Limb (tissue), 2 donors: ENCODE data around the gene LYPLAL1.
"Not testable (repeated sequence)": the region's sequence is repeated elsewhere in the genome, so short reads cannot be mapped to it uniquely, and the experiment has no call there.

Source experiments
- DNase-seq, 2 donors: peaks; one replicate each; pipeline ENCODE4 v3.0.0-alpha.2; 2016; ENCODE audit errors: extremely low spot score in 2 of 2

The LYPLAL1 gene

DNA sequence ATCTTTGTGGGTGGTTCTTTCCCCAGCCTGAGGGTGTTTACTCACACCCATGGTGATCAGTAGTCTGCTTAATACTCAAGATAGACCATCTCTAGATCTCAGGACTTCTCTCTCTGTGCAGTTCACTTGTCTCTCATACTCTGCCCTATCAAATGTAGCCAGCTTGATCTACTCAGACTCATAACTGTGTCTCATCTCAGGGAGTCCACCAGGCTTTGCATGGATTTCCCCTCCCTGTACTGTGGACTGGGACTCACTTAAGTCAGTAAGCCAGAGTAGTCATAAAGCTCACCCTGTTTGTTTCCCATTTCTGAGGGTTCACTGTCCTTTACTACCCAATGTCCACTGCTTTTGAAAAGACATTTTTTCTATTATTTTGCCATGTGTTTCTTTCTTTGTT is 41.8 kb downstream of the LYPLAL1 start:
- DNase-seq = no peak

DNA sequence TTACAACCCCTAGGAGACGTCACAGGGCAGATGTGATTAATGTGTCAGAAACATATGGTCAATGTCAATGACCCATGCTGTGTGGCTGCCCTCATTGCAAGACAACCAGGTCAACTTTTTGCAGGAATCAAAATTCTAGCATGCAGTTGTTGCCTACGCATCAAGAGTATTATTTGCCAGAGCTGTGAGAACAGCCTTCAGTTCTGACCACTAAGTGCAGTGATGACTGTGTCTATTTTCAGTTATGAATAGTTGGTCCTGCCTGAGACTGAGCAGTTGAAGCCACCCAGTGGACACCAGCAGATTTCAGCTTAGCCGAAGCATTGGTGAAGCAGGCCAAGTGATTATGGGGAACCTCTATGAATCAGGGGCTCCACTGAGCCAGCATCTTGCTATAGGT is 47.3 kb downstream of the LYPLAL1 start:
- no peak for DNase-seq

DNA sequence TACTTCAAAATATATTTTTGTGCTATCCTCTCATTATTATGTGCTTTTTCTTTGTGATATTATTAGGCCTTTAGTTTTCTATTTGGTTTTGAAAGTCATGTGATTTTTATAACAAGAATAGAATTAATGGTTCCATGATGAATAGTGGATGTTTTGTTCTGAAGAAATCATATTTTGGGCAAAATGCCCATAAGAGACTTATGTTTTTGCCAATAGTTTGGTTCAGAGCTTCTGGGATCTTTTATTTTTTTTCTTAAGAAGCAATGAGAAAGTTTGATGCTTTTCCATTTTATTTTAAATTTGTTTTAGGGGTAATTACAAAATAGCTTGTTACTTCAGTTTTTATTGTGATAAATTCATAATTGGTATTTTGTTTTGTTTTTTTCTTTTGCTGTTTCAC is 49.8 kb downstream of the LYPLAL1 start:
- DNase-seq = no peak

DNA sequence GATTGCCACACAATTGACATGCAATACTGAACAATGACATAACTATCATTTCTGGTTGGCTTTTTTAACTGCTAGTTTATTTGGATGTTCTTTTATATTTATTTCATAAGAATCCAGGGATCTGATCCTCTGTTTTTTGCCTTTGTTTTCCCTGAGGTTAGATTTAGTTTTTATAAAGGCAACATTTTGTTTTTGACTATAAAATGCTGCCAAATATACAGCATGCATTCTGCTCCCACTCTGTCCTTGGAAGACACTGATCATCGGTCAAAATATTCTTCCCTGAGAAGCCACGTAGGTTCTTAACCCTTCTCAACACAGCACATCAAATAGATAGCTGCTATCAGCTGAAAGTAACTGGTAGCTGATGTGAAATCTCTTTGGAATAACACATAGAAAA is 52.5 kb downstream of the LYPLAL1 start:
- no peak for DNase-seq

DNA sequence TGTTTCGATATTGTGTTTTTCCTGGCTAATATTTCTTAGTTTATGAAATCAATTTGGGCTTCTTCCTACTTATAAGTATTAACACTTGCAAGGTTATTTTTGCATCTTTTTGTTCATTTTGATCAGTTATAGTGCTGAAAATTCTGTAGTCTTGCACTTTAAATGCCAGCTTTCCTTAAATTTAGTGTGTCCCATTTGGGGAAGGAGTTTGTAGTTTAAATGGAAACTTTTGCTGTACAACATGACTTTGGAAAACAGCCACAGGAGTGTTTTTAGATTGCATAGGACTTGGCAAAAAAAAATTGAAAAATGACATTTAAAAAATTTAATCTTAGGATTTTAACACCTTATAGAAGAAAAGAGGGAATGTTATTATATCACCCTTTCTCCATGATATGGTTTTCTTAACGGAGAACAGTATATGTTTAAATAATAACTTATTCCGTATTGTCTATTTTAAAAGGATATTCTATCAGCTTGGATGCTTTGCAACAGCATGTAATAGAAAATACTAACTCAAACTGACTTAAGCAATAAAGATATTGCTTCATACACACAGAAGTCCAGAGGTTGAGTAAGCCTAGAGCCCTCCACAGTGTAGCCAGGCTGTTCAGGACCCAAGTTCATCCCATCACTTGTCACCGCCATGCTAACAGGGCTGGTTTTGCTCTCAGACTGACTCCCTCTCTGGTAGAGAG is 53.8 kb downstream of the LYPLAL1 start:
- DNase-seq = no peak

DNA sequence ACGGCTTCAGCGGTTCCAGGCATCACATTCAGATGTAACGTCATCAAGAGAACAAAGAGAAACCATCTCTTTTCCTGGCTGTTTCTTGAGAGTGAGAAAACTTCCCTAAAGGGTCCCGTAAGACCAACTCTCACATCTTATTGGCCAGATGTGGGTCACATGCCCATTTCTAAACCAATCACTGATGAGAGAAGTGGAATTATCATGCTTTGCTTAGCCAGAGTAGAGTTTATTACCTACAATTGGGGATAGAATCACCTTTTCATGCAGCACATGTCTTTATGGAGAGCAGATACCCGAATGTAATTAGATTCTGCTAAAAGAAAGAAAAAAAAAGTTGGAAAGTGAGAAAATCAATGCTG is 54.4 kb downstream of the LYPLAL1 start:
- no peak for DNase-seq

DNA sequence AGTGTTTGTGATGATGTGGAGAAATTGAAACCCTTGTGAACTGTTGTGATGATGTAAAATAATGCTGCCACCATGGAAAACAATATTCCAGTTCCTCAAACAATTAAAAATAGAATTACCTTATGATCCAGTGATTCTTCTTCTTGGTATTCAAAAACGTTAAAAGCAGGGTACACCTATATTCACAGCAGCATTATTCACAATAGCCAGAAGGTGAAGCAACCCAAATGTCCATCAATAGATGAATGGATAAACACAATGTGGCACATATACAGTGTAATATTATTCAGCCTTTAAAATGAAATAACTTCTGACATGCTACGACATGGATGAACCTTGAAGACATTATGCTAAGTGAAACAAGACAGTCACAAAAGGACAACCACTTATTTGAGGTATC is 59.2 kb downstream of the LYPLAL1 start:
- DNase-seq = no peak

DNA sequence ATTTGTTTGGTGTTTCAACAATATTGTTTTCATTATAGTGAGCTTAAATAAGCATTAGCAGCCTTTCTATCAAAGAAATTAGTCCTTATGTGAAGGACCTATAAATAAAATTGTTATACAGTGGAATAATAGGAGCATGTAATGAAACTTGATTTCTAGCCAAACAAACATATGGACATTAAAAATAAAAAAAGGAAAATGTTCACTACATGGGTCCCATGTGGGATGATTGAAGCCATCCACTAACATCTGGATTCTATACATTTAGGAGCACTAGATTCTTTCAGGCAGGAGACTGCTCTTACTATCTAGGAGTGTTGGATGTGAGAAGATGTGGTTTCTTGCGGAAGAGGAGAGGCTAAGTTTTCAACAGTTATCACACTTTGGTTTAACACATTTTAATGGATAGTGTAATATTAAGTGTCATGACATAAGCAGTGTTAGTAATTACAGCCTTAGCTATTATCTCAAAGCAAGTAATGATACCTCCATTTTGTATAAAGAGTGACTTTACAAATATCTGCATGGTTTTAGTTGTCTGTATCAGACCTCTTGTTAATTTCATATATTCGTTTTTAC is 62.3 kb downstream of the LYPLAL1 start:
- peak in 1 of 2 donors; percentile 71 for DNase-seq

DNA sequence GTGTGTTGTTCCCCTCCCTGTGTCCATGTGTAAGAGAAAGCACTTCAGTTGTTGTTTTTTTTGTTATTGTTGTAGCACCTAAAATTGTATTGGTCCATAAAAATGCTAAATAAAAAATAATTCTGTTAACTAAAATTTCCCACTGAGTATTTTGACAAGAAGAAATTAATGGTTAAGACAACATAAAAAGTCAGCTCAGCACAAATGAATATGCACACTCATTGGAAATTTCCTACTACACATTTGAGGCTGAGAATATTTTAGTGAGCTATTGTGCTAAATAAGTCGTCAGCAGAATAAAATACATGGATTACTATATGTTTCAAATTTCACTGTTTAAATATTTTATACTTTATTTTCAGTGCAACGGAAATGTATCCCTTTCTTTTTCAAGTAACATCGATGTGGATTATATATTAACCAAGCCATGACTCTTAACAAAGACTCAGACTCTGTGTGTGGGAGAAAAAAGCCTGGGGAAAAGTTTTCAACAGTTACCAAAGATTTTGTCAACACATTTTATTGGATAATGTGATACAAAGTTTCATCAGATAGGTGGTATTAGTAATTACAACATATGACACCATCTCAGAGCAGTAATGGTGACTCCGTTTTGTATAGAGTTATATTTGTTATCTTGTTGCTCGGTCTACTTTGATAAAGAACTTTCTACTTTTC is 63.4 kb downstream of the LYPLAL1 start:
- DNase-seq = no peak

DNA sequence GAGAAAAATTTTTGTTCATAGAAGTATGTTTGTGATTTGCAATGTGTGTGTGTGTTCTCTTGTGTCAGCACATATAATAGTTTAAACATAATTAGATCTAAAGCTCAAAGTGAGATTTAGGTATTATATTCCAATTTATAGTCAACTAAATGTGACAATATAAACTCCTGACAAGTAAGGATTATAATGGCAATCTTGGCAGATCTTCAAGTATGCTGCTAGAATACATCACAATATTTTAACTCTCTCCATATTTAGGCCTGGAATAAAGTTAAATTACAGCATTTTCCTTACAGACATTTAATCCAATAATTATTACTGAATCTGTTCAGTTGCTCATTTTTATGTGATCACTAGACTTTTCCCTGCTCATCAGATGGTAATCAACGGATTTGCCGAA is 65.8 kb downstream of the LYPLAL1 start:
- no peak for DNase-seq

DNA sequence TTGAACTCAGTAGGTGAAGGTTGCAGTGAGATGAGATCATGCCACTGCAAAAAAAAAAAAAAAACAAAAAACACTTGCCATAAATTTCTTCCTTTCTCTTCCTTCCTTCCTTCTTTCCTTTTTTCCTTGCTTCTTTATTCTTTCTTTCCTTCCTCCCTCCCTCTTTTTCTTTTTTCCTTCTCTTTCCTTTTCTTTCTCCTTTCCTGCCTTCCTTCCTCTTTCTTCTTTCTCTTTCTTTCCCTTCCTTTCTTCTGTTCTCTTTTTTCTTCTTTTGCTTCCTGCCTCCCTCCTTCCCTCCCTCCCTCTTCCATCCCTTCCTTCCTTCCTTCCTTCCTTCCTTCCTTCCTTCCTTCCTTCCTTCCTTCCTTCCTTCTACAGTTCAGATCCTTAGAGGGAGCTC is 71.2 kb downstream of the LYPLAL1 start:
- DNase-seq = no peak

DNA sequence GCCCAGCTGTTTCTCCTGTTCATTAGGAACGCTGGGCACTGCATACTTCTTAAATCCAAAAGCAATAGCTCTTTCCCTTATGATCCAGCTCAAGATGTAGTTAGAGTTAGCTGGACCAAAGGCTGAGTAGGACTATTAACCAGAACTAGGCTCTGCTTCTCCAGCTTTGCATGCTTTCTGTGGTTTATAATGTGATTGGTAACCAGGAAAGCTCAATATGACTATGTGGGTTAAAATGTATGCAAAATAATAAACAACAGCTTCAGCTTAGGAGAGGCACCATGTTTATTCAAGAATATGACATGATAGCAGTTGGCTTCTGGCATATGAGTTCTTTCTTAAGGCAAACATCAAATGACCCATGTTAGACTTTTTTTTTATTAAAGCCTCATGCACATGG is 73.8 kb downstream of the LYPLAL1 start:
- DNase-seq = no peak

DNA sequence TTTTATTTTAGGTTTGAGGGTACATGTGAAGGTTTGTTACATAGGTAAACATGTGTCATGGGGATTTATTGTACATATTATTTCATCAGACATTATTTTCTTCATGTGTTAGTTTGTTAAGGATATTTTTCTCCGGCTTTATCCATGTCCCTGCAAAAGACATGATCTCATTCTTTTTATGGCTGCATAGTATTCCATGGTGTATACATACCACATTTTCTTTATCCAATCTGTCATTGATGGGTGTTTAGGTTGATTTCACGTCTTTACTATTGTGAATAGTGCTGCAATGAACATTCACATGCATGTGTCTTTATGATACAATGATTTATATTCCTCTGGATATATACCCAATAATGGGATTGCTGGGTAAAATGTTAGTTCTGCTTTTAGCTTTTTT is 76.8 kb downstream of the LYPLAL1 start:
- not testable (repeated sequence) for DNase-seq

DNA sequence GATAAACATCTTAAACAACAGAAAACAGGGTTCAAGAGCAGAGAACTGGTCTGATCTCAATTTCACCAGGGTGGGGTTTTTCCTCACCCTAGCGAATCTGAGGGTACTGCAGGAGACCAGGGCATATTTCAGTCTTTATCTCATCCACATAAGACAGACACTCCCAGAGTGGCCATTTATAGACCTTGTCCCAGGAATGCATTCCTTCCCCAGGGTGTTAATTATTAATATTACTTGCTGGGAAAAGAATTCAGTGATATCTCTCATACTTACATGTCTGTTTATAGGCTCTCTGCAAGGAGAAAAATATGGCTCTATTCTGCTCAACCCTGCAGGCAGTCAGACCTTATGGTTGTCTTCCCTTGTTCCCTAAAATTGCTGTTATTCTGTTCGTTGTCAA is 84.1 kb downstream of the LYPLAL1 start:
- DNase-seq = no peak

DNA sequence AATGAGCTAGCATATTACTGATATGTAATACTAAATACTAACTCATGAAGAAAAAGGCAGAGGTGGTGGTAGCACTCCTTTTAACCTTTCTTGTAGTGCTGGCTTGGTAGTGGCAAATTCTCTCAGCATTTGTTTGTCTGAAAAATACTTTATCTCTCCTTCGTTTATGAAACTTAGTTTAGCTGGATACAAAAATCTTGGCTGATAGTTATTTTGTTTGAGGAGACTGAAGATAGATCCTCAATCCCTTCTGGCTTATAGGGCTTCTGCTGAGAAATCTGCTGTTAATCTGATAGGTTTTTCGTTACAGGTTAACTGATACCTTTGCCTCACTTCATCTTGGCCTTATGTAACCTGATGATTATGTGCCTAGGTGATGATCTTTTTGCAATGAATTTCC is 87.8 kb downstream of the LYPLAL1 start:
- no peak for DNase-seq
